HepG2 (cell line): Measurements from ENCODE around the gene PLIN3. TPM values are rescaled to one million over a fixed set of nuclear protein-coding genes. Genes with fewer than 3 reads are reported as not detected.

Experiments
- ATAC-seq: fragments of 200-7000 bp; cut with Tn5 transposase; 3 replicates; pipeline ENCODE4 v1.9.1; 2020; ENCODE audit warnings: mild to moderate bottlenecking, moderate library complexity
- BruUV-seq: library from RNA; stranded (reverse); fragments of 400-500 nt; replicated peaks from 2 replicates; lab custom pipeline; 2021; lab: Mats Ljungman, UMichigan
- CTCF ChIA-PET: fragments of 300-600 bp; formaldehyde crosslinking; extraction: SDS; loops from one replicate; lab custom pipeline; 2021; ENCODE audit warnings: low total read pairs, inconsistent platforms, low intra/inter-chr PET ratio; lab: Yijun Ruan, JAX
- POLR2A ChIA-PET: fragments of 350-600 bp; sonication (Branson Sonifier 250); formaldehyde crosslinking; loops from one replicate; lab custom pipeline; 2020; ENCODE audit warnings: antibody characterized with exemption, inconsistent platforms; lab: Yijun Ruan, JAX
- DNase-seq: peaks from one replicate; pipeline ENCODE4 v3.0.0-alpha.2; 2015; ENCODE audit warnings: low spot score
- FAIRE-seq: peaks from 3 replicates; lab custom pipeline; 2011; peaks lifted over from hg19 to GRCh38; lab: Jason Lieb, UNC
- H2AFZ ChIP-seq: one replicate; pipeline ENCODE4 v1.6.1; 2011; ENCODE audit warnings: low read length, inconsistent platforms
- H3K27ac ChIP-seq: fragments of 300-600 bp; 3 replicates; pipeline ENCODE4 v1.8.0; 2011; ENCODE audit warnings: mixed run types, mild to moderate bottlenecking, mixed read lengths, low read length, inconsistent platforms; ENCODE audit not compliant: insufficient read depth; ENCODE audit errors: extremely low read length
- H3K27me3 ChIP-seq, 2 experiments: fragments of 200-600 bp in 1 of 2; 2 replicates in 1 of 2; 3 replicates in 1 of 2; pipeline versions ENCODE4 v1.6.0 to v1.8.0; 2011; ENCODE audit warnings: low read length in 2 of 2, mild to moderate bottlenecking in 2 of 2, moderate library complexity in 2 of 2, inconsistent platforms in 1 of 2; ENCODE audit not compliant: insufficient read depth in 2 of 2, control insufficient read depth in 1 of 2
- H3K36me3 ChIP-seq, 2 experiments: fragments of 200-600 bp in 1 of 2; replicated peaks in 1 of 2; 2 replicates in 1 of 2; 3 replicates in 1 of 2; pipeline versions ENCODE4 v1.5.1 to v1.8.0; 2011; ENCODE audit warnings: low read length in 2 of 2, inconsistent platforms in 1 of 2; ENCODE audit not compliant: insufficient read depth in 2 of 2, control insufficient read depth in 1 of 2
- H3K4me1 ChIP-seq: 2 replicates; pipeline ENCODE4 v1.5.1; 2012; ENCODE audit warnings: low read length, inconsistent platforms; ENCODE audit not compliant: insufficient read depth
- H3K4me2 ChIP-seq: 2 replicates; pipeline ENCODE4 v1.6.0; 2011; ENCODE audit warnings: low read depth, low read length, inconsistent platforms
- H3K4me3 ChIP-seq, 3 experiments: fragments of 200-600 bp in 1 of 3; sonication (generic), shearing (Covaris generic) in 1 of 3; replicated peaks in 1 of 3; 2 replicates each; pipeline ENCODE4 v1.5.1; 2011 to 2016; ENCODE audit warnings: low read length in 3 of 3, inconsistent platforms in 2 of 3, low read depth in 2 of 3, mild to moderate bottlenecking in 2 of 3, control low read depth in 1 of 3, mixed read lengths in 1 of 3; ENCODE audit not compliant: insufficient read depth in 1 of 3
- H3K79me2 ChIP-seq: one replicate; pipeline ENCODE4 v1.6.1; 2011; ENCODE audit warnings: low read length, inconsistent platforms; ENCODE audit not compliant: insufficient read depth
- H3K9ac ChIP-seq: 2 replicates; pipeline ENCODE4 v1.6.0; 2011; ENCODE audit warnings: mild to moderate bottlenecking, low read depth, low read length, inconsistent platforms; ENCODE audit not compliant: insufficient read depth
- H3K9me3 ChIP-seq: 2 replicates; pipeline ENCODE4 v1.5.1; 2012; ENCODE audit warnings: mild to moderate bottlenecking, low read length
- H4K20me1 ChIP-seq: 2 replicates; pipeline ENCODE4 v1.6.0; 2011; ENCODE audit warnings: inconsistent platforms, mild to moderate bottlenecking, low read length, moderate library complexity; ENCODE audit not compliant: insufficient read depth
- CEBPG ChIP-seq: IDR thresholded peaks from 2 replicates; pipeline ENCODE4 v1.6.1; 2016
- DMAP1 ChIP-seq: IDR thresholded peaks from 2 replicates; pipeline ENCODE4 v1.6.1; 2016
- FOXP1 ChIP-seq, 2 experiments: fragments of 450-650 bp in 1 of 2; IDR thresholded peaks; 2 replicates each; pipeline ENCODE4 v1.6.1; 2017 to 2018; ENCODE audit warnings: antibody characterized with exemption in 1 of 2
- HNRNPLL ChIP-seq: fragments of 200-400 bp; formaldehyde crosslinking; IDR thresholded peaks from 2 replicates; pipeline ENCODE4 v1.6.1; 2017; ENCODE audit warnings: mild to moderate bottlenecking, low read depth, low read length; ENCODE audit not compliant: poor library complexity, severe bottlenecking
- KDM2A ChIP-seq: sonication (generic); formaldehyde crosslinking; IDR thresholded peaks from 2 replicates; pipeline ENCODE4 v1.4.0; 2020; ENCODE audit warnings: low read depth, missing genetic modification reagents, borderline replicate concordance
- ZNF670 ChIP-seq: sonication (generic); formaldehyde crosslinking; IDR thresholded peaks from 2 replicates; pipeline ENCODE4 v1.8.0; 2022; ENCODE audit warnings: mild to moderate bottlenecking, missing genetic modification reagents, borderline replicate concordance
- WGBS: methylation state at CpG from one replicate; pipeline ENCODE4 v1.1.6; 2017; ENCODE audit warnings: low lambda C conversion rate; 5-methylcytosine and 5-hydroxymethylcytosine counted together
- in situ Hi-C: cut with HindIII; loops from 2 replicates; pipeline ENCODE4 v1.10.0; 2017; ENCODE audit warnings: low pct_unique_long_range_greater_than_20kb; ENCODE audit not compliant: extremely low pct_ligation_motif_present
- intact Hi-C: fragments of 100-400 bp; cut with micrococcal nuclease; formaldehyde crosslinking; loops from one replicate; pipeline ENCODE4 v1.10.0; 2022; ENCODE audit not compliant: unreplicated experiment
- polyA plus RNA-seq, 8 experiments: library from polyadenylated mRNA; depleted of rRNA in 3 of 8; stranded (reverse) in 7 of 8; unstranded in 1 of 8; fragments of >200 nt; fragmentation: Illumina TruSeq in 4 of 8; extraction: Trizol in 4 of 8; gene quantifications; 2 replicates each; pipeline versions ENCODE4 v1.2.1 to v1.2.3, GENCODE V29; 2011 to 2016; ENCODE audit warnings: low read depth in 4 of 8, missing spikeins in 1 of 8, mixed read lengths in 1 of 8; ENCODE audit not compliant: insufficient read depth in 1 of 8
- total RNA-seq, 5 experiments: library from RNA; depleted of rRNA; stranded (reverse); fragments of >200 nt; fragmentation: Illumina TruSeq; extraction: Trizol; gene quantifications; 2 replicates each; pipeline ENCODE4 v1.2.3, GENCODE V29; 2016; ENCODE audit warnings: low read depth in 1 of 5
- TF ChIP-seq, protein P1 (sequence below): sonication (generic); formaldehyde crosslinking; IDR thresholded peaks from 2 replicates; pipeline ENCODE4 v1.4.0; 2020; ENCODE audit warnings: missing genetic modification reagents
- TF ChIP-seq, protein P2 (sequence below): sonication (generic); formaldehyde crosslinking; IDR thresholded peaks from 2 replicates; pipeline ENCODE4 v1.5.0; 2020; ENCODE audit warnings: missing genetic modification reagents
- TF ChIP-seq, protein P3 (sequence below): sonication (generic); formaldehyde crosslinking; IDR thresholded peaks from 2 replicates; pipeline ENCODE4 v1.5.0; 2020; ENCODE audit warnings: mild to moderate bottlenecking, missing genetic modification reagents
- TF ChIP-seq, protein P4 (sequence below): sonication (generic); formaldehyde crosslinking; IDR thresholded peaks from 2 replicates; pipeline ENCODE4 v1.4.0; 2020; ENCODE audit warnings: low read depth, missing genetic modification reagents
- TF ChIP-seq, protein P5 (sequence below): sonication (generic); formaldehyde crosslinking; IDR thresholded peaks from 2 replicates; pipeline ENCODE4 v1.5.1; 2020; ENCODE audit warnings: mild to moderate bottlenecking, missing genetic modification reagents, moderate library complexity

PLIN3 gene
- total and polyA plus RNA-seq, 2 of the 13 experiments (the other 11 are each of a cell fraction or from before 2014, with no cell fraction given), result 49.3 to 57.9 TPM

DNA sequence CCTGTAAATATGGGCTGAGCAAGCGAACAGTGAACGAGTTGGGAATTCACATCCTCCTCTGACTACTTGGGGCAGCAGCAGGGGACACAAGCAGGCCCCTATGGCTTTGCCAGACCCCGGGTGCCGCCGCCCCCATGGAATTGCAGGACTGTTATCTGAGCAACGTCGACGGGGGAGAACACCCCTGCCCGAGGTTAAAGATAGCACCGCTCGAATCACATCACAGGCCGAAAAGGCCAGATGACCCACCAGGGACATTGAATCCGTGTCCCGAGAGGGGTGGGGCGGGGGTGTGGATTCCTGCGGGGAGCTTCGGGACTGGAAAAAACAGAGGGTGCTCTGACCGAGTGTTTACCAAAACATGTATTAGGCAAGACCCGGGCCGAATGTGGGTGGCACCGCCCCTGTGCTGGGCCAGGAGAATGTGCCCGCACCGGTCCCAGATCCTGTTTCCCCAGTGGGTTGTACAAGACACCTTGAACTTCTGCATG lies 66.8 kb downstream of the PLIN3 start:
- CTCF ChIA-PET, result no interaction called here
- WGBS, result 6% methylated on average over 14 of the region's 23 CpGs

More for the DNA sequence above, 66.8 kb downstream of the PLIN3 start:
- BruUV-seq, result no TSS peak
- Histone ChIP-seq H4K20me1 (no peaks in the 10 kb centered on the region), H3K4me2 (peak overlapping the region; percentile 67), H2AFZ (no peak overlapping the region), H3K9me3 (no peaks in the 10 kb centered on the region), H3K4me1 (peaks cover 28% of the 10 kb centered on the region), H3K27ac (no peak overlapping the region), H3K4me3 (peak overlapping the region; percentile 31 to 54 (median 53)), H3K27me3 (no peaks in the 10 kb centered on the region), H3K36me3 (peaks cover 0 to 5% of the 10 kb centered on the region in 2 experiments; a peak in 1 of 5 replicates), H3K9ac (peak overlapping the region; percentile 39; the same call in 1 of the 2 replicates), H3K79me2 (peaks cover 5% of the 10 kb centered on the region)
- FAIRE-seq (no peak), ATAC-seq (peak; percentile 26), DNase-seq (no peak)
- POLR2A ChIA-PET, result interaction anchor here (1.6 kb wide), 1 partner anchor 9 kb away, joined by 3 read pairs; the partner anchor contains the start of gene FEM1A
- intact Hi-C loops, result no loop called here
- in situ Hi-C loops, result no loop called here
- TF ChIP-seq HNRNPLL, result peak; percentile 21
- TF ChIP-seq, protein P1, sequence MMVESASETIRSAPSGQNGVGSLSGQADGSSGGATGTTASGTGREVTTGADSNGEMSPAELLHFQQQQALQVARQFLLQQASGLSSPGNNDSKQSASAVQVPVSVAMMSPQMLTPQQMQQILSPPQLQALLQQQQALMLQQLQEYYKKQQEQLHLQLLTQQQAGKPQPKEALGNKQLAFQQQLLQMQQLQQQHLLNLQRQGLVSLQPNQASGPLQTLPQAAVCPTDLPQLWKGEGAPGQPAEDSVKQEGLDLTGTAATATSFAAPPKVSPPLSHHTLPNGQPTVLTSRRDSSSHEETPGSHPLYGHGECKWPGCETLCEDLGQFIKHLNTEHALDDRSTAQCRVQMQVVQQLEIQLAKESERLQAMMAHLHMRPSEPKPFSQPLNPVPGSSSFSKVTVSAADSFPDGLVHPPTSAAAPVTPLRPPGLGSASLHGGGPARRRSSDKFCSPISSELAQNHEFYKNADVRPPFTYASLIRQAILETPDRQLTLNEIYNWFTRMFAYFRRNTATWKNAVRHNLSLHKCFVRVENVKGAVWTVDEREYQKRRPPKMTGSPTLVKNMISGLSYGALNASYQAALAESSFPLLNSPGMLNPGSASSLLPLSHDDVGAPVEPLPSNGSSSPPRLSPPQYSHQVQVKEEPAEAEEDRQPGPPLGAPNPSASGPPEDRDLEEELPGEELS (CRISPR knock-in tag), result peak; percentile 43
- 0 out of 2 replicates have a peak, but pooled peaks have one; percentile 14 for TF ChIP-seq DMAP1 (CRISPR knock-in tag)
- peak; percentile 17; the same call in 1 of the 2 replicates for TF ChIP-seq KDM2A (CRISPR knock-in tag)
- TF ChIP-seq, protein P2, sequence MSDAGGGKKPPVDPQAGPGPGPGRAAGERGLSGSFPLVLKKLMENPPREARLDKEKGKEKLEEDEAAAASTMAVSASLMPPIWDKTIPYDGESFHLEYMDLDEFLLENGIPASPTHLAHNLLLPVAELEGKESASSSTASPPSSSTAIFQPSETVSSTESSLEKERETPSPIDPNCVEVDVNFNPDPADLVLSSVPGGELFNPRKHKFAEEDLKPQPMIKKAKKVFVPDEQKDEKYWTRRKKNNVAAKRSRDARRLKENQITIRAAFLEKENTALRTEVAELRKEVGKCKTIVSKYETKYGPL, result no peak
- 0 out of 2 replicates have a peak, but pooled peaks have one; percentile 32 for TF ChIP-seq CEBPG (CRISPR knock-in tag)
- TF ChIP-seq ZNF670 (CRISPR knock-in tag), result 0 out of 2 replicates have a peak, but pooled peaks have one; percentile 40
- TF ChIP-seq, protein P3, sequence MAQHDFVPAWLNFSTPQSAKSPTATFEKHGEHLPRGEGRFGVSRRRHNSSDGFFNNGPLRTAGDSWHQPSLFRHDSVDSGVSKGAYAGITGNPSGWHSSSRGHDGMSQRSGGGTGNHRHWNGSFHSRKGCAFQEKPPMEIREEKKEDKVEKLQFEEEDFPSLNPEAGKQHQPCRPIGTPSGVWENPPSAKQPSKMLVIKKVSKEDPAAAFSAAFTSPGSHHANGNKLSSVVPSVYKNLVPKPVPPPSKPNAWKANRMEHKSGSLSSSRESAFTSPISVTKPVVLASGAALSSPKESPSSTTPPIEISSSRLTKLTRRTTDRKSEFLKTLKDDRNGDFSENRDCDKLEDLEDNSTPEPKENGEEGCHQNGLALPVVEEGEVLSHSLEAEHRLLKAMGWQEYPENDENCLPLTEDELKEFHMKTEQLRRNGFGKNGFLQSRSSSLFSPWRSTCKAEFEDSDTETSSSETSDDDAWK (CRISPR knock-in tag), result no peak
- TF ChIP-seq, protein P4, sequence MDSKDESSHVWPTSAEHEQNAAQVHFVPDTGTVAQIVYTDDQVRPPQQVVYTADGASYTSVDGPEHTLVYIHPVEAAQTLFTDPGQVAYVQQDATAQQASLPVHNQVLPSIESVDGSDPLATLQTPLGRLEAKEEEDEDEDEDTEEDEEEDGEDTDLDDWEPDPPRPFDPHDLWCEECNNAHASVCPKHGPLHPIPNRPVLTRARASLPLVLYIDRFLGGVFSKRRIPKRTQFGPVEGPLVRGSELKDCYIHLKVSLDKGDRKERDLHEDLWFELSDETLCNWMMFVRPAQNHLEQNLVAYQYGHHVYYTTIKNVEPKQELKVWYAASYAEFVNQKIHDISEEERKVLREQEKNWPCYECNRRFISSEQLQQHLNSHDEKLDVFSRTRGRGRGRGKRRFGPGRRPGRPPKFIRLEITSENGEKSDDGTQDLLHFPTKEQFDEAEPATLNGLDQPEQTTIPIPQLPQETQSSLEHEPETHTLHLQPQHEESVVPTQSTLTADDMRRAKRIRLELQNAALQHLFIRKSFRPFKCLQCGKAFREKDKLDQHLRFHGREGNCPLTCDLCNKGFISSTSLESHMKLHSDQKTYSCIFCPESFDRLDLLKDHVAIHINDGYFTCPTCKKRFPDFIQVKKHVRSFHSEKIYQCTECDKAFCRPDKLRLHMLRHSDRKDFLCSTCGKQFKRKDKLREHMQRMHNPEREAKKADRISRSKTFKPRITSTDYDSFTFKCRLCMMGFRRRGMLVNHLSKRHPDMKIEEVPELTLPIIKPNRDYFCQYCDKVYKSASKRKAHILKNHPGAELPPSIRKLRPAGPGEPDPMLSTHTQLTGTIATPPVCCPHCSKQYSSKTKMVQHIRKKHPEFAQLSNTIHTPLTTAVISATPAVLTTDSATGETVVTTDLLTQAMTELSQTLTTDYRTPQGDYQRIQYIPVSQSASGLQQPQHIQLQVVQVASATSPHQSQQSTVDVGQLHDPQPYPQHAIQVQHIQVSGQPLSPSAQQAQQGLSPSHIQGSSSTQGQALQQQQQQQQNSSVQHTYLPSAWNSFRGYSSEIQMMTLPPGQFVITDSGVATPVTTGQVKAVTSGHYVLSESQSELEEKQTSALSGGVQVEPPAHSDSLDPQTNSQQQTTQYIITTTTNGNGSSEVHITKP (CRISPR knock-in tag), result peak; percentile 74; the same call in 1 of the 2 replicates
- no peak for TF ChIP-seq FOXP1 (IDR thresholded peaks at IDR 0.05)
- 0 out of 2 replicates have a peak, but pooled peaks have one; percentile 22 for TF ChIP-seq FOXP1 (CRISPR knock-in tag; IDR thresholded peaks at IDR 0.05)
- TF ChIP-seq, protein P5, sequence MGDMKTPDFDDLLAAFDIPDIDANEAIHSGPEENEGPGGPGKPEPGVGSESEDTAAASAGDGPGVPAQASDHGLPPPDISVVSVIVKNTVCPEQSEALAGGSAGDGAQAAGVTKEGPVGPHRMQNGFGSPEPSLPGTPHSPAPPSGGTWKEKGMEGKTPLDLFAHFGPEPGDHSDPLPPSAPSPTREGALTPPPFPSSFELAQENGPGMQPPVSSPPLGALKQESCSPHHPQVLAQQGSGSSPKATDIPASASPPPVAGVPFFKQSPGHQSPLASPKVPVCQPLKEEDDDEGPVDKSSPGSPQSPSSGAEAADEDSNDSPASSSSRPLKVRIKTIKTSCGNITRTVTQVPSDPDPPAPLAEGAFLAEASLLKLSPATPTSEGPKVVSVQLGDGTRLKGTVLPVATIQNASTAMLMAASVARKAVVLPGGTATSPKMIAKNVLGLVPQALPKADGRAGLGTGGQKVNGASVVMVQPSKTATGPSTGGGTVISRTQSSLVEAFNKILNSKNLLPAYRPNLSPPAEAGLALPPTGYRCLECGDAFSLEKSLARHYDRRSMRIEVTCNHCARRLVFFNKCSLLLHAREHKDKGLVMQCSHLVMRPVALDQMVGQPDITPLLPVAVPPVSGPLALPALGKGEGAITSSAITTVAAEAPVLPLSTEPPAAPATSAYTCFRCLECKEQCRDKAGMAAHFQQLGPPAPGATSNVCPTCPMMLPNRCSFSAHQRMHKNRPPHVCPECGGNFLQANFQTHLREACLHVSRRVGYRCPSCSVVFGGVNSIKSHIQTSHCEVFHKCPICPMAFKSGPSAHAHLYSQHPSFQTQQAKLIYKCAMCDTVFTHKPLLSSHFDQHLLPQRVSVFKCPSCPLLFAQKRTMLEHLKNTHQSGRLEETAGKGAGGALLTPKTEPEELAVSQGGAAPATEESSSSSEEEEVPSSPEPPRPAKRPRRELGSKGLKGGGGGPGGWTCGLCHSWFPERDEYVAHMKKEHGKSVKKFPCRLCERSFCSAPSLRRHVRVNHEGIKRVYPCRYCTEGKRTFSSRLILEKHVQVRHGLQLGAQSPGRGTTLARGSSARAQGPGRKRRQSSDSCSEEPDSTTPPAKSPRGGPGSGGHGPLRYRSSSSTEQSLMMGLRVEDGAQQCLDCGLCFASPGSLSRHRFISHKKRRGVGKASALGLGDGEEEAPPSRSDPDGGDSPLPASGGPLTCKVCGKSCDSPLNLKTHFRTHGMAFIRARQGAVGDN, result peak; percentile 59
